Choroid plexus epithelial cell (primary cell): ENCODE data around the gene UGT1A10.
"Not testable (repeated sequence)": the region's sequence is repeated elsewhere in the genome, so short reads cannot be mapped to it uniquely, and the experiment has no call there.

Experiments
- DNase-seq: peaks from one replicate; pipeline ENCODE4 v3.0.0-alpha.2; 2010; ENCODE audit warnings: low read depth
- H3K4me3 ChIP-seq: 2 replicates; pipeline ENCODE4 v1.5.1; 2011; ENCODE audit warnings: low read depth, mild to moderate bottlenecking, control low read depth, low read length, moderate library complexity
- TF ChIP-seq, protein P1 (sequence below): conservative IDR thresholded peaks from 2 replicates; pipeline ENCODE4 v1.5.1; 2011; ENCODE audit warnings: low read depth, mild to moderate bottlenecking, control low read depth, inconsistent platforms, low read length, moderate library complexity

The UGT1A10 gene

DNA sequence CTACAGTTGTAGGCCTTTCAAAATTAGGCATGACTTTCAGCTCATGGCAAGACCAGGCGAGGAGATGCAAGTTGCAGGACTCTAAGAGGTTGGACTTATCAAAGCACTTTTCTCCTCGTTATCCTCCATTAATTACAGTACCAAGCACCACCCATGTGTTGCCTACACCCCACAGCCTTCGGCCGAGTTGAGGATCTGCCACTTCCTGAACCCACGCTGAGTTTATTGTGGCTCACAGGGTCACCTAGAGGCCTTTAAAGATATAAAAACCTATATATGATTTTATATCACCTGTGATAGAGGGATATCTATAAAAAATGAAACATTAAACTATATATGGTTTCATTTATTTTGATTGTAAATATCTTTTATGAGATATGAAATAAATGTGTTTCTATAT, 2.6 kb downstream of the UGT1A10 start:
- TF ChIP-seq, protein P1, sequence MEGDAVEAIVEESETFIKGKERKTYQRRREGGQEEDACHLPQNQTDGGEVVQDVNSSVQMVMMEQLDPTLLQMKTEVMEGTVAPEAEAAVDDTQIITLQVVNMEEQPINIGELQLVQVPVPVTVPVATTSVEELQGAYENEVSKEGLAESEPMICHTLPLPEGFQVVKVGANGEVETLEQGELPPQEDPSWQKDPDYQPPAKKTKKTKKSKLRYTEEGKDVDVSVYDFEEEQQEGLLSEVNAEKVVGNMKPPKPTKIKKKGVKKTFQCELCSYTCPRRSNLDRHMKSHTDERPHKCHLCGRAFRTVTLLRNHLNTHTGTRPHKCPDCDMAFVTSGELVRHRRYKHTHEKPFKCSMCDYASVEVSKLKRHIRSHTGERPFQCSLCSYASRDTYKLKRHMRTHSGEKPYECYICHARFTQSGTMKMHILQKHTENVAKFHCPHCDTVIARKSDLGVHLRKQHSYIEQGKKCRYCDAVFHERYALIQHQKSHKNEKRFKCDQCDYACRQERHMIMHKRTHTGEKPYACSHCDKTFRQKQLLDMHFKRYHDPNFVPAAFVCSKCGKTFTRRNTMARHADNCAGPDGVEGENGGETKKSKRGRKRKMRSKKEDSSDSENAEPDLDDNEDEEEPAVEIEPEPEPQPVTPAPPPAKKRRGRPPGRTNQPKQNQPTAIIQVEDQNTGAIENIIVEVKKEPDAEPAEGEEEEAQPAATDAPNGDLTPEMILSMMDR, result no peak
- DNase-seq, result no peak
- H3K4me3 ChIP-seq, result no peak overlapping the region

DNA sequence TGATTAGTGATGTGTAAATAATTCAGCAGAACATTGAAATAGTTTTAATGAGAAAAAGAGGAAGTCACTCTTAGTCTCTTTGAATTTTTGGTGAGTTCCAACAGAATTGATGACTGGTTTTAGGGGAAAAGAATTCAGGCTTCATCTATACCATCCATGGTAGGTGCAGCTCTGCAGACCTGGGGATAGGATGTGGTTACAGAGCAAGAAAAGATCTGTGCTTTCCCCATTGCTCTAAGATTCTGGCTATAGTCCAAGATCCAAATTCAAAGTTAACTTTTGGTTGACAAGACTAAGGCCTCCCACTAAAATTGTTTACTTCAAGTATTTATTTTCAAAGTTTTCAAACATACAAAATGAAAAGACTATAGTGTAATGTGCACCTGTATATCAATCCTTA, 3.6 kb downstream of the UGT1A10 start:
- TF ChIP-seq, protein P1, result no peak
- H3K4me3 ChIP-seq, result no peak overlapping the region
- DNase-seq, result no peak

DNA sequence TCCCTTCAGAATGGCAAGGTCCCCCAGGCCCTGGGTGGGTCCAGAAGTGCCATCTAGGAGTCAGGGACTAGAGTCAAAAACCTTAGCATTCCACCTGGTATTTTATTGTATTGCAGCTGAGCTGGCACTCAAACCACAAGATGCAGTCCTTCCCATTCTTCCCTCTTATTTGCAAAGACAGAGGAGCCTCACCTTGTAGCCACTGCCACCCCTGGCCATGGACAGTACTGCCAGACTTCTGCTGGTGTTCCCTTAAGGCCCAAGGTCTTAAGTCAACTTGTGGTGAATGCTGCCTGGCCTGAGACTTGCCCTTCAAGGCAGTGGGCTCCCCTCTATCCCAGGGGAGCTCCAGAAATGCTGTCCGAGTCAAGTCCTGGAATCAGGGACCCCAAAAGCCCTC, 6.9 kb downstream of the UGT1A10 start:
- TF ChIP-seq, protein P1, result peak; percentile 56
- DNase-seq, result peak; percentile 45
- H3K4me3 ChIP-seq, result no peak overlapping the region

GRCh38 chr2:233646033-233646432, 9.8 kb downstream of the UGT1A10 start:
- H3K4me3 ChIP-seq, DNase-seq: not testable (repeated sequence)

DNA sequence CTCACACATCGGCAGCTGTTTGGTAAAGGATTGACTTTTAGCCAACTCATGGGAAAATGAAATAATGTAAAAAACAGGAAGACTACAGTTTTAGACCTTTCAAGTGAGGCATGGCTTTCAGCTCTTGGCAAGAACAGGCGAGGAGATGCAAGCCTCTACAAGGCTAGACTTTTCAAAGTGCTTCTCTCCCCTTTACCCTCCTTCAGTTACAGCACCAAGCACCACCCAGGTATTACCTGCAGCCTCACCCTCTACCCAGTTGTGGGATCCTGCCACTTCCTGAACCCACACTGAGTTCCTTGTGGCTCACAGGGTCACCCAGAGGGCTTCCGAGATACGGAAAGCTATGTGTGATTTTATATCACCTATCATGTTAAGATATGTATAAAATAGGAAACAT, 14.7 kb downstream of the UGT1A10 start:
- TF ChIP-seq, protein P1, result no peak
- H3K4me3 ChIP-seq, result no peak overlapping the region
- DNase-seq, result no peak

- H3K4me3 ChIP-seq, result no peak overlapping the region
- TF ChIP-seq, protein P1, result no peak
- no peak for DNase-seq
Measured at GRCh38 chr2:233651430-233651829, 15.2 kb downstream of the UGT1A10 start.

DNA sequence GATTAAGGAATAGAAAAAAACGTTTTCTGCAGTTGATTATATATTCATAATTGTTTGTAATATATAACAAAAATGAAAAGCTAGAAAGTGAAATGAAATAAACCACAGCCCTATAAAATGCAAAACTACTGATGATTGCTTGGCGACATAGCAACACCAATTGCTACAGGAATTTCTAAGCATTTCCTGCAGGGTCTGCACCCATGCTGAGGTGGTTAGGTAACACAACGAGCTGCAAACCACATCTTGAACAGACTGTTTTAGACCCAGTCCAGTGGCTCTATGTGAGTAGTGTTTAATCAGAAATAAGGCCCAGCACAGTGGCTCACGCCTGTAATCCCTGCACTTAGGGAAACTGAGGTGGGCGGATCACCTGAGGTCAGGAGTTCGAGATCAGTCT, 18.3 kb downstream of the UGT1A10 start:
- no peak overlapping the region for H3K4me3 ChIP-seq
- DNase-seq, result peak; percentile 33
- TF ChIP-seq, protein P1, result no peak

DNA sequence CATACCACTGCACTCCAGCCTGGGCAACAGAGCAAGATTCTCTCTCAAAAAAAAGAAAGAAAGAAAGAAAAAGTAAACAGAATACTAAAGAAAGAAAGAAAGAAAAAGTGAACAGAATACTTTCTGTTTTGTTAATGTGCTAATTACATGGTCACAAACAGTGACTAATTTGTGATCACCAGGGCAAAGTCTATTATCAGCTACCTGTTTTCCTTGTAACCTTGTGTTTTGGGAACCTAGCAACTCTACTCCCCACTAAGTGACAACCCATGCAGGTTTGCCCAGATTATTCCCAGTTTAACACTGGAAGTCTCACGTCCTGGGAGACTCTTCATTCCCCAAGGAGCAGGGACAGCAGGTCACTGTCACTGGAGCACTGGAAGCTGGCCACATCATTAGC, 18.8 kb downstream of the UGT1A10 start:
- DNase-seq, result no peak
- TF ChIP-seq, protein P1, result no peak

DNA sequence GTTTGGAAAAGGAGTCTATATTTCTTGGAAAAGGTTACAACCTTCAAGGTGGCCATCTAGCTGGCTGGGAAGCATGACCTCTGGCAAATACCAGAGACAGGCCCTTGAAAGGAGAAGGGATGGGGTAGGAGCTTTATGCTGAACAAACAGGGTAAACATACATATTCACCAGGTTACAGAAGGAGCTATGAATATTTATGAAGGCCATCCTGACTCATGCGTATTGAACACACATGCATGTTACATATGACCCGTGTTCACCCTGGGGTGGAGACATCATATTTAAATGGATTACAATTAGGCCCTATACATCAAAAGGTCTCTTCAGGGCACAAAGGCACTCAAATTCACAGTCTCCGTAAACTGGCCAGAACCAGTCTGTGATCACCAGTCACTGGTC, 19.7 kb downstream of the UGT1A10 start:
- not testable (repeated sequence) for H3K4me3 ChIP-seq, DNase-seq

More for the DNA sequence above, 18.8 kb downstream of the UGT1A10 start:
- H3K4me3 ChIP-seq, result no peak overlapping the region
